Hepatocyte (in vitro differentiated cells): ENCODE results near the gene BRD3.

Experiments
- CTCF ChIP-seq: fragments of 200-600 bp; sonication (generic); IDR thresholded peaks from 2 replicates; pipeline ENCODE4 v1.5.1; 2016; ENCODE audit warnings: antibody characterized with exemption, mild to moderate bottlenecking; ENCODE audit not compliant: poor library complexity
- EZH2phosphoT487 ChIP-seq: fragments of 200-600 bp; sonication (generic); IDR thresholded peaks from one replicate; pipeline ENCODE4 v1.6.1; 2018; ENCODE audit warnings: antibody characterized with exemption, mild to moderate bottlenecking, low read depth, moderate library complexity; ENCODE audit not compliant: unreplicated experiment, severe bottlenecking

GRCh38 chr9:134062461-134063087 lies 5.3 kb downstream of the BRD3 start:
- TF ChIP-seq EZH2phosphoT487 (no peak), CTCF (no peak)
